Measurements from ENCODE around the gene TRDMT1. TPM values are rescaled to one million over a fixed set of nuclear protein-coding genes. Genes with fewer than 3 reads are reported as not detected.

The TRDMT1 gene
- polyA plus RNA-seq, 1 donor (not counting 4 experiments of a cell fraction or from before 2014, with no cell fraction given), result 6.6 TPM

- Histone ChIP-seq H3K9me3 (ENCODE audit: control insufficient read depth, low read depth, low read length) (no peaks in the 10 kb centered on the region), H4K20me1 (ENCODE audit: control insufficient read depth, extremely low read depth, insufficient read depth, low read length) (no peaks in the 10 kb centered on the region), H3K27me3 (ENCODE audit: control insufficient read depth, extremely low read depth, insufficient read depth, low read length) (no peaks in the 10 kb centered on the region), H3K4me2 (ENCODE audit: control insufficient read depth, extremely low read depth, insufficient read depth, low read depth, low read length) (no peak overlapping the region), H3K27ac (ENCODE audit: control insufficient read depth, insufficient read depth, low read length) (no peak overlapping the region), H3K79me2 (ENCODE audit: control insufficient read depth, insufficient read depth, low read length) (peaks cover 3% of the 10 kb centered on the region), H3K4me1 (ENCODE audit: control insufficient read depth, extremely low read depth, insufficient read depth, low read length) (peaks cover 11% of the 10 kb centered on the region), H2AFZ (ENCODE audit: control insufficient read depth, low read length) (no peak overlapping the region), H3K9me1 (ENCODE audit: control insufficient read depth, extremely low read depth, insufficient read depth, low read length) (no peaks in the 10 kb centered on the region), H3K9ac (ENCODE audit: control insufficient read depth, extremely low read depth, insufficient read depth, low read length) (no peak overlapping the region), H3K36me3 (ENCODE audit: control insufficient read depth in 2 of 2, extremely low read depth in 1 of 2, insufficient read depth in 2 of 2, low read length in 2 of 2) (no peaks in the 10 kb centered on the region), H3K4me3 (ENCODE audit: control insufficient read depth in 2 of 3, extremely low read depth in 1 of 3, insufficient read depth in 2 of 3, low read depth in 1 of 3, low read length in 3 of 3) (no peak overlapping the region)
- DNase-seq (ENCODE audit: low read depth, low spot score), result no peak
- dilution Hi-C loops (cut with MboI; ENCODE audit: extremely low pct_ligation_motif_present, low sequenced_read_pairs), result no loop called here
- TF ChIP-seq, protein P1, sequence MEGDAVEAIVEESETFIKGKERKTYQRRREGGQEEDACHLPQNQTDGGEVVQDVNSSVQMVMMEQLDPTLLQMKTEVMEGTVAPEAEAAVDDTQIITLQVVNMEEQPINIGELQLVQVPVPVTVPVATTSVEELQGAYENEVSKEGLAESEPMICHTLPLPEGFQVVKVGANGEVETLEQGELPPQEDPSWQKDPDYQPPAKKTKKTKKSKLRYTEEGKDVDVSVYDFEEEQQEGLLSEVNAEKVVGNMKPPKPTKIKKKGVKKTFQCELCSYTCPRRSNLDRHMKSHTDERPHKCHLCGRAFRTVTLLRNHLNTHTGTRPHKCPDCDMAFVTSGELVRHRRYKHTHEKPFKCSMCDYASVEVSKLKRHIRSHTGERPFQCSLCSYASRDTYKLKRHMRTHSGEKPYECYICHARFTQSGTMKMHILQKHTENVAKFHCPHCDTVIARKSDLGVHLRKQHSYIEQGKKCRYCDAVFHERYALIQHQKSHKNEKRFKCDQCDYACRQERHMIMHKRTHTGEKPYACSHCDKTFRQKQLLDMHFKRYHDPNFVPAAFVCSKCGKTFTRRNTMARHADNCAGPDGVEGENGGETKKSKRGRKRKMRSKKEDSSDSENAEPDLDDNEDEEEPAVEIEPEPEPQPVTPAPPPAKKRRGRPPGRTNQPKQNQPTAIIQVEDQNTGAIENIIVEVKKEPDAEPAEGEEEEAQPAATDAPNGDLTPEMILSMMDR (optimal IDR thresholded peaks at IDR 0.05 in 1 of 3, IDR thresholded peaks at IDR 0.05 in 1 of 3, conservative IDR thresholded peaks at IDR 0.05 in 1 of 3; ENCODE audit: extremely low read depth in 1 of 3, insufficient read depth in 2 of 3, low read length in 3 of 3), result no peak
- no peak for TF ChIP-seq EZH2 (IDR thresholded peaks at IDR 0.05; ENCODE audit: low read length)
- FAIRE-seq, result no peak
These were observed 4.9 kb downstream of the TRDMT1 start for GRCh38 chr10:17196573-17196972.

DNA sequence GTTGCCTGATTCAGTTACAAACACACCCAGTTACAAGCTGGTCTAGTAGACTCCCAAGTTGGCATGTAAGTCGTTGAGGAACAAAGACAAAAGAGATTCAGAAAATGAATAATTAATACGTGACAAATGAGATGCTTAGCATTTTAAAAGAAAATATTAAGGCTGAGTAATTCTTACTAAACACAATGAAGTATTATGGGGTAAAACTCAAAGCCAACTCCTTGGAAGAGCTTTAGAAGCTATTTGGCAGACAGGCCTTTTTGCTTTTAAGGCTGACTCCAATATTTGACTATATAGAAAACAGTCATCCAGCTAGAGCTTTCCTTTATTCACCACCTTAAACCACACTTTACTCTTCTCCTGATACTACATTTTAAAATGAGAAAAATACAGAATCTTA, 5.4 kb downstream of the TRDMT1 start:
- no peak for DNase-seq (ENCODE audit: low read depth, low spot score)
- FAIRE-seq, result peak; percentile 36
- H3K4me3 ChIP-seq (ENCODE audit: control insufficient read depth in 2 of 3, extremely low read depth in 1 of 3, insufficient read depth in 2 of 3, low read depth in 1 of 3, low read length in 3 of 3), result no peak overlapping the region
- peaks cover 11% of the 10 kb centered on the region for H3K4me1 ChIP-seq (ENCODE audit: control insufficient read depth, extremely low read depth, insufficient read depth, low read length)
- no peak overlapping the region for H3K9ac ChIP-seq (ENCODE audit: control insufficient read depth, extremely low read depth, insufficient read depth, low read length)
- peaks cover 3% of the 10 kb centered on the region for H3K79me2 ChIP-seq (ENCODE audit: control insufficient read depth, insufficient read depth, low read length)
- no peaks in the 10 kb centered on the region for H3K36me3 ChIP-seq (ENCODE audit: control insufficient read depth in 2 of 2, extremely low read depth in 1 of 2, insufficient read depth in 2 of 2, low read length in 2 of 2)
- no peak for TF ChIP-seq EZH2 (IDR thresholded peaks at IDR 0.05; ENCODE audit: low read length)
- TF ChIP-seq, protein P1 (optimal IDR thresholded peaks at IDR 0.05 in 1 of 3, IDR thresholded peaks at IDR 0.05 in 1 of 3, conservative IDR thresholded peaks at IDR 0.05 in 1 of 3; ENCODE audit: extremely low read depth in 1 of 3, insufficient read depth in 2 of 3, low read length in 3 of 3), result no peak
- H3K27me3 ChIP-seq (ENCODE audit: control insufficient read depth, extremely low read depth, insufficient read depth, low read length), result no peaks in the 10 kb centered on the region
- H4K20me1 ChIP-seq (ENCODE audit: control insufficient read depth, extremely low read depth, insufficient read depth, low read length), result no peaks in the 10 kb centered on the region
- H3K27ac ChIP-seq (ENCODE audit: control insufficient read depth, insufficient read depth, low read length), result no peak overlapping the region
- H3K9me3 ChIP-seq (ENCODE audit: control insufficient read depth, low read depth, low read length), result no peaks in the 10 kb centered on the region
- H2AFZ ChIP-seq (ENCODE audit: control insufficient read depth, low read length), result no peak overlapping the region
- dilution Hi-C loops (cut with MboI; ENCODE audit: extremely low pct_ligation_motif_present, low sequenced_read_pairs), result no loop called here
- no peaks in the 10 kb centered on the region for H3K9me1 ChIP-seq (ENCODE audit: control insufficient read depth, extremely low read depth, insufficient read depth, low read length)
- no peak overlapping the region for H3K4me2 ChIP-seq (ENCODE audit: control insufficient read depth, extremely low read depth, insufficient read depth, low read depth, low read length)

All from keratinocyte (primary cell).